ENCODE results near the gene HLA-DRB5.
"Not testable (repeated sequence)": the region's sequence is repeated elsewhere in the genome, so short reads cannot be mapped to it uniquely, and the experiment has no call there.

The HLA-DRB5 gene

GRCh38 chr6:32554116-32554965, 24.3 kb upstream of the HLA-DRB5 start:
- no peak for DNase-seq (ENCODE audit: insufficient read length)
- no peak for TF ChIP-seq POLR2AphosphoS5 (IDR thresholded peaks at IDR 0.05; ENCODE audit: low read depth, low read length)
- no peak for TF ChIP-seq TAF1 (IDR thresholded peaks at IDR 0.05; ENCODE audit: borderline replicate concordance, low read depth, low read length)
- TF ChIP-seq POLR2A (IDR thresholded peaks at IDR 0.05; ENCODE audit: low read depth, low read length): no peak
- FAIRE-seq: no peak

DNA sequence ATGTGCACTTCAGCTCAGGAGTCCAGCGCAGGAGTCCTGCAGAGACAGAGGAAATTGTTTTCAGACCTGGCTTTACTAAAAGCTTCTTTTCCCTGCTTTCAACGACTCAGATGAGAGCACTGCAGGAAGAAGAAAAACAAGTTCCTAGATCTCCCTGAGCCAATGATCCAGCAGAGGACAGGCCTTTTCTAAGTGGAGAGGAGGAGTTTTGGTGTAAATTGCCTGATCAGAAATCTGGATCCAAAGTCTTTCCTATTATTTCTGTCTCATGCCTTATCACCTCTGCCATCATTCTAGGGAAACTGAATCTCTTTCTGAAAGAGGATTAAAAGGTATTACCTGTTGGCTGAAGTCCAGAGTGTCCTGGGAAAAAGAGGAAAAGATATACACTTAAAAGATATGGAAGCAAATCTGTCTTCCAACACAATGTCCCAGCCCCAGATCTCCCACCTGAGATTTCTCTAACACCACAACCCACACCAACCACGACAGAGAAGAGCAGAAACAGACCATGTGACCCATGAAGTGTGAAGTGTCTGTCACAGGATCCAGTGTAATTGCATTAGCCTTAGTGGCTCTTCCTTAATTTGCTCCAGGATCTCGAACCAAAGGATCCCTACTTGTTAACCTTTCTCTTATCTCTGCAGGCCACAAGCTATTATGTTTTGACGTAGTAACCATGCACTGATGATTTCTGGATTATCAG, 23.1 kb upstream of the HLA-DRB5 start:
- TF ChIP-seq TAF1 (IDR thresholded peaks at IDR 0.05; ENCODE audit: borderline replicate concordance, low read depth, low read length) (no peak), POLR2AphosphoS5 (IDR thresholded peaks at IDR 0.05; ENCODE audit: low read depth, low read length) (no peak), POLR2A (IDR thresholded peaks at IDR 0.05; ENCODE audit: low read depth, low read length) (no peak)
- DNase-seq (ENCODE audit: insufficient read length) (no peak), FAIRE-seq (no peak)

DNA sequence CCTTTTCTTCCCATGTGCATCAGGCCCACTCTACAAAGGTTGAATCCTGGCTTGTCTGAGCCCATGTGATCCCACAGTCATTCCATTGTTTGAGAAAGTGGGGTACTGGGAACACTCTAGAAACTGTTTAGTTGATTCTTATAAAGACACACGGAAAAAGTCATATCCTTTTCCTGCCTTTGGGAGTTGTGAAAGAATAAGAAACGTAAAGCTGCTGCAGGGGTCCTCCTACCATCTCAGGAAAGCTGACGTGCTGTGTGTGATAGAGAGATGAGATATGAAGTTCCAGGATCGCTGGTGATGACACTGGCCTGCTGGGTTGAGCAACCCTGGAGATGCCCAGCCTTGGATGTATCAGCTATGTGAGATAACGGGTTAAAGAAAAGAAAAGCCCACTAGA, 21.3 kb upstream of the HLA-DRB5 start:
- no peak for FAIRE-seq
- no peak for TF ChIP-seq POLR2A (IDR thresholded peaks at IDR 0.05; ENCODE audit: low read depth, low read length)
- TF ChIP-seq TAF1 (IDR thresholded peaks at IDR 0.05; ENCODE audit: borderline replicate concordance, low read depth, low read length): no peak
- TF ChIP-seq POLR2AphosphoS5 (IDR thresholded peaks at IDR 0.05; ENCODE audit: low read depth, low read length): no peak
- DNase-seq (ENCODE audit: insufficient read length): no peak

- DNase-seq (ENCODE audit: insufficient read length): no peak
- no peak for FAIRE-seq
- no peak for TF ChIP-seq POLR2AphosphoS5 (IDR thresholded peaks at IDR 0.05; ENCODE audit: low read depth, low read length)
These were observed 9.8 kb upstream of the HLA-DRB5 start for GRCh38 chr6:32539839-32540238.

DNA sequence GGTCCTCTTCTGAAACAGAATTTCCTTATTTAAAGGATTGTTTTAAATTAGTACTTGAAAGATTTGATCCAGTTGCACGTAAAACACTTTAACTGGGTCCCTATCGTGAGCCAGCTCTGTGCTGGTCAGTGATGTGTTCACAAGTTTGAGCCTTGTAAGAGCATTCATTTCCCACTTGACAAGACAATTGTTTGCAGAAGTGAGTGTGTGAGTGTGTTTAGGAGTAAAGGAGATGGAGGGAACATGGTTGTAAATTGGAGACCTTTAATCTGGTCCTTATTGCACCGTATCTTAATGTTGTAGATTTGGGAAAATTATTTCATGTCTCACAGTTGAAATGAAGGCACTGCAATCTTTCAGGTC, 325 bp upstream of the HLA-DRB5 start:
- FAIRE-seq: peak; percentile 99
- DNase-seq (ENCODE audit: insufficient read length): not testable (repeated sequence)

DNA sequence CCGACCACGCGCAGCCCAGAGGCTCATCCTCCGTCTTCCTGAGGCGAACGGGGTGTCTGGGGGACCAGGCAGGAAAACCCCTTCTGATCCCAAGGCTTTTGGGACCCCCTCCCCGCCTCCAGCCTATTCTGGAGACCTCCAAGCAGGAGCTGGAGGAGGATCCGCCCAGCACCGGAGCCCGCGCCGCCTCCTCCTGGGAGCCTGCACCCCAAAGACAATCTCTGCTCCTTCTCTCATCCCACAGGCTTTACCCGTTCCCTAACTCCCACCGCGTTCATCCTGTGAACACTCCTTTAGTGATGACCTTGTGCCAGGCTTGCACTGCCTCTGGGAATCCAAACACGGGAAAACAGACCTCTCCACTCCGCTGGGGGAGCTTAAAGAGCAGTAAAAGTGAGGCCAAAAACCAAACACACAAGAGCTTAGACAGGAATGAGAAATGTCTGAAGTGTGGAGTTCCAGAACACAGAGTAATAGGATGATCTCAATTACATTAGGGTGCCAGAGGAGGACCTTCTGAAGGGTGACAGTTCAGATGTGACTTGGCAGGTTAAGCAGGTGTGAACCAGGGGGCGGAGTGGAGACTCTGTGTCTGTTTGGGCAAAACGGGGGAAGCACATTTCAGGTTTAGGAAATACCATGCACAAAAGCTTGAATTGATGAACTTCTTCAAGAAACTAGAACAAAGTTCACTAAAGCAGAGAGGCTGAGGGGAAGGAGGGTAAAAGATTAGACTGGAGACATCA, 7.6 kb downstream of the HLA-DRB5 start:
- no peak for FAIRE-seq
- DNase-seq (ENCODE audit: insufficient read length): no peak
- TF ChIP-seq POLR2A (IDR thresholded peaks at IDR 0.05; ENCODE audit: low read depth, low read length): no peak
- TF ChIP-seq TAF1 (IDR thresholded peaks at IDR 0.05; ENCODE audit: borderline replicate concordance, low read depth, low read length): no peak
- no peak for TF ChIP-seq POLR2AphosphoS5 (IDR thresholded peaks at IDR 0.05; ENCODE audit: low read depth, low read length)

- TF ChIP-seq TAF1 (IDR thresholded peaks at IDR 0.05; ENCODE audit: borderline replicate concordance, low read depth, low read length) (no peak), POLR2A (IDR thresholded peaks at IDR 0.05; ENCODE audit: low read depth, low read length) (no peak), POLR2AphosphoS5 (IDR thresholded peaks at IDR 0.05; ENCODE audit: low read depth, low read length) (no peak)
- no peak for DNase-seq (ENCODE audit: insufficient read length)
- no peak for FAIRE-seq
These were observed 10.2 kb downstream of the HLA-DRB5 start for GRCh38 chr6:32519910-32520258.

- no peak for DNase-seq (ENCODE audit: insufficient read length)
- TF ChIP-seq POLR2A (IDR thresholded peaks at IDR 0.05; ENCODE audit: low read depth, low read length) (no peak), POLR2AphosphoS5 (IDR thresholded peaks at IDR 0.05; ENCODE audit: low read depth, low read length) (no peak), TAF1 (IDR thresholded peaks at IDR 0.05; ENCODE audit: borderline replicate concordance, low read depth, low read length) (no peak)
- FAIRE-seq: no peak
These were observed 10.8 kb downstream of the HLA-DRB5 start for GRCh38 chr6:32519118-32519909.

- TF ChIP-seq POLR2A (IDR thresholded peaks at IDR 0.05; ENCODE audit: low read depth, low read length): no peak
- FAIRE-seq (no peak), DNase-seq (ENCODE audit: insufficient read length) (no peak)
These were observed 12.2 kb downstream of the HLA-DRB5 start for GRCh38 chr6:32517654-32518445.

DNA sequence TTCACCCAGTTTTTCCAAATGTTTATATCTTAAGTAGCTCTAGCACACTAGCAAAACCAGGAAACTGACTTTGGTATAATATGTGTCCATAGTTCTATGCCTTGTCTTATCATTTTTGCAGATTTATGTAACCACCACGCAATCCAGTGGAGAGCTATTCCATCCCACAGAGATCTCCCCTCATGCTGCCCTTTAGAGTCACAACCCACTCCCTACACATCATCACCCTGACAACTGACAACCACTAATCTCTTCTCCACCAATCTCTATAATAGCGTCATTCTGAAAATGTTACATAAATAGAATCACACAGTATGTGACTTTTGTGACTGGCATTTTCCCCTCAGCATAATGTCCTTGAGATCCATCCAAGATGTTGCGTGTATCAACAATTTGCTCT, 29.1 kb downstream of the HLA-DRB5 start:
- TF ChIP-seq POLR2A (IDR thresholded peaks at IDR 0.05; ENCODE audit: low read depth, low read length) (no peak), POLR2AphosphoS5 (IDR thresholded peaks at IDR 0.05; ENCODE audit: low read depth, low read length) (no peak), TAF1 (IDR thresholded peaks at IDR 0.05; ENCODE audit: borderline replicate concordance, low read depth, low read length) (no peak)
- FAIRE-seq (no peak), DNase-seq (ENCODE audit: insufficient read length) (no peak)

- no peak for DNase-seq (ENCODE audit: insufficient read length)
- no peak for FAIRE-seq
- TF ChIP-seq POLR2AphosphoS5 (IDR thresholded peaks at IDR 0.05; ENCODE audit: low read depth, low read length) (no peak), TAF1 (IDR thresholded peaks at IDR 0.05; ENCODE audit: borderline replicate concordance, low read depth, low read length) (no peak), POLR2A (IDR thresholded peaks at IDR 0.05; ENCODE audit: low read depth, low read length) (no peak)
These were observed 37.7 kb downstream of the HLA-DRB5 start for GRCh38 chr6:32492351-32492750.
